DOHH2 (cell line): ENCODE data around the gene HLA-DQA1.
"Not testable (repeated sequence)": the region's sequence is repeated elsewhere in the genome, so short reads cannot be mapped to it uniquely, and the experiment has no call there.

Experiments
- CTCF ChIP-seq: fragments of 200-600 bp; sonication (generic); IDR thresholded peaks from one replicate; pipeline ENCODE4 v1.5.1; 2014; ENCODE audit warnings: antibody characterized with exemption, mild to moderate bottlenecking, low read depth, low read length; ENCODE audit not compliant: poor library complexity, severe bottlenecking
- EZH2phosphoT487 ChIP-seq: fragments of 200-600 bp; sonication (generic); IDR thresholded peaks from 2 replicates; pipeline ENCODE4 v1.6.1; 2017; ENCODE audit warnings: borderline replicate concordance, mild to moderate bottlenecking, antibody characterized with exemption, low read length, moderate library complexity, mixed read lengths

DNA sequence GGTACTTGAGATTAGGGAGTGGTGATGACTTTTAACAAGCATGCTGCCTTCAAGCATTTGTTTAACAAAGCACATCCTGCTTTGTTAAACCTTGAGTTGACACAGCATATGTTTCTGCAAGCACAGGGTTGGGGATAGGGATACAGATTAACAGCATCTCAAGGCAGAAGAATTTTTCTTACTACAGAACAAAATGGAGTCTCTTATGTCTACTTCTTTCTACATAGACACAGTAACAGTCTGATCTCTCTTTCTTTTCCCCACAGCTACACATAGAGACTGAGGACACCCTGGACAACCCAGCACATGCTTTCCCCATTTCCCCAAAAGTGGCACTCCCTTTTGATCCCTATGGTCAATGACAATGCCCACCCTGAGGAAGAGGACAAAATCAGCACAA, 20.6 kb downstream of the HLA-DQA1 start:
- TF ChIP-seq CTCF, EZH2phosphoT487: not testable (repeated sequence)
